ENCODE measurements around the gene HINT3. TPM values are rescaled to one million over a fixed set of nuclear protein-coding genes. Genes with fewer than 3 reads are reported as not detected.
"Not testable (repeated sequence)": the region's sequence is repeated elsewhere in the genome, so short reads cannot be mapped to it uniquely, and the experiment has no call there.

Gene HINT3
- total and polyA plus RNA-seq, 2 of the 13 experiments (the other 11 are each of a cell fraction or from before 2014, with no cell fraction given), result 3.1 to 22.8 TPM

DNA sequence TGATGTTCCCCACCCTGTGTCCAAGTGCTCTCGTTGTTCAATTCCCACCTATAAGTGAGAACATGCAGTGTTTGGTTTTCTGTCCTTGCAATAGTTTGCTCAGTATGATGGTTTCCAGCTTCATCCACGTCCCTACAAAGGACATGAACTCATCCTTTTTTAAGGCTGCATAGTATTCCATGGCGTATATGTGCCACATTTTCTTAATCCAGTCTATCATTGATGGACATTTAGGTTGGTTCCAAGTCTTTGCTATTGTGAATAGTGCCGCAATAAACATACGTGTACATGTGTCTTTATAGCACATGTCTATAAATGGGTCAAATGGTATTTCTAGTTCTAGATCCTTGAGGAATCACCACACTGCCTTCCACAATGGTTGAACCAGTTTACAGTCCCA is 21.1 kb upstream of the HINT3 start:
- H3K27ac ChIP-seq (ENCODE audit: extremely low read length, insufficient read depth, low read length); in situ Hi-C loops (cut with HindIII; ENCODE audit: extremely low pct_ligation_motif_present, low pct_unique_long_range_greater_than_20kb); H3K4me2 ChIP-seq (ENCODE audit: low read depth, low read length); H4K20me1 ChIP-seq (ENCODE audit: insufficient read depth, low read length); H3K27me3 ChIP-seq (ENCODE audit: control insufficient read depth in 1 of 2, insufficient read depth in 2 of 2, low read length in 2 of 2); H3K4me3 ChIP-seq (replicated peaks in 1 of 3; ENCODE audit: insufficient read depth in 1 of 3, low read depth in 2 of 3, low read length in 3 of 3); FAIRE-seq; H2AFZ ChIP-seq (ENCODE audit: low read length); H3K9ac ChIP-seq (ENCODE audit: insufficient read depth, low read depth, low read length); H3K36me3 ChIP-seq (replicated peaks in 1 of 2; ENCODE audit: control insufficient read depth in 1 of 2, insufficient read depth in 2 of 2, low read length in 2 of 2); H3K9me3 ChIP-seq (ENCODE audit: low read length); intact Hi-C loops (cut with micrococcal nuclease; ENCODE audit: unreplicated experiment); DNase-seq (ENCODE audit: low spot score); ATAC-seq; POLR2A ChIA-PET; CTCF ChIA-PET (ENCODE audit: low intra/inter-chr PET ratio, low total read pairs); BruUV-seq (replicated peaks); H3K79me2 ChIP-seq (ENCODE audit: insufficient read depth, low read length): not testable (repeated sequence)
- H3K4me1 ChIP-seq (ENCODE audit: insufficient read depth, low read length), result peaks cover 12% of the 10 kb centered on the region
- 90% methylated on average over 5 of the region's 5 CpGs for WGBS (ENCODE audit: low lambda C conversion rate)
- TF ChIP-seq, protein P1, sequence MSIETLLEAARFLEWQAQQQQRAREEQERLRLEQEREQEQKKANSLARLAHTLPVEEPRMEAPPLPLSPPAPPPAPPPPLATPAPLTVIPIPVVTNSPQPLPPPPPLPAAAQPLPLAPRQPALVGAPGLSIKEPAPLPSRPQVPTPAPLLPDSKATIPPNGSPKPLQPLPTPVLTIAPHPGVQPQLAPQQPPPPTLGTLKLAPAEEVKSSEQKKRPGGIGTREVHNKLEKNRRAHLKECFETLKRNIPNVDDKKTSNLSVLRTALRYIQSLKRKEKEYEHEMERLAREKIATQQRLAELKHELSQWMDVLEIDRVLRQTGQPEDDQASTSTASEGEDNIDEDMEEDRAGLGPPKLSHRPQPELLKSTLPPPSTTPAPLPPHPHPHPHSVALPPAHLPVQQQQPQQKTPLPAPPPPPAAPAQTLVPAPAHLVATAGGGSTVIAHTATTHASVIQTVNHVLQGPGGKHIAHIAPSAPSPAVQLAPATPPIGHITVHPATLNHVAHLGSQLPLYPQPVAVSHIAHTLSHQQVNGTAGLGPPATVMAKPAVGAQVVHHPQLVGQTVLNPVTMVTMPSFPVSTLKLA (IDR thresholded peaks at IDR 0.05), result peak; percentile 7; the same call in 1 of the 2 replicates

DNA sequence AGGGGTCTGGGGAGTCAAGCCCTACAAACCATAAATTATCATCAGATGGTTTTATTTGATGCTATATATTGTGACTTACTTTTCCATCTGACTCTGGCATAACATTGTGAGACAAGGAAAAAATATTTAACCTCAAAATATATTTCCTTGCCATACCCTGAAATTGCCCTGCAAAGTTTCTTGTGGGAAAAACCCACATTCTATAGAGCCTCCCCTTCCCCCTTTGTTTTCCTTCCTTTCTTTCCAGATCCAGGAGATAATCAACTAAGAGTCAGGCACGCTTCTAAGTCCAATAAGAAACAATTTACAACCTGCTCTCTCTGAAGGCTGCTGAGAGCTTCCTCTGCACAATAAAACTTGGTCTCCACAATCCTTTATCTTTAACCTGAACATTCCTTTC is 17.5 kb upstream of the HINT3 start:
- WGBS (ENCODE audit: low lambda C conversion rate), result 85% methylated on average over 1 of the region's 1 CpG
- Histone ChIP-seq H4K20me1 (ENCODE audit: insufficient read depth, low read length) (no peaks in the 10 kb centered on the region), H3K4me2 (ENCODE audit: low read depth, low read length) (no peak overlapping the region), H3K9me3 (ENCODE audit: low read length) (no peaks in the 10 kb centered on the region), H3K36me3 (replicated peaks in 1 of 2; ENCODE audit: control insufficient read depth in 1 of 2, insufficient read depth in 2 of 2, low read length in 2 of 2) (no peaks in the 10 kb centered on the region), H3K9ac (ENCODE audit: insufficient read depth, low read depth, low read length) (no peak overlapping the region), H3K4me1 (ENCODE audit: insufficient read depth, low read length) (peaks cover 35% of the 10 kb centered on the region), H3K4me3 (replicated peaks in 1 of 3; ENCODE audit: insufficient read depth in 1 of 3, low read depth in 2 of 3, low read length in 3 of 3) (no peak overlapping the region), H3K27ac (ENCODE audit: extremely low read length, insufficient read depth, low read length) (no peak overlapping the region), H3K27me3 (ENCODE audit: control insufficient read depth in 1 of 2, insufficient read depth in 2 of 2, low read length in 2 of 2) (no peaks in the 10 kb centered on the region), H3K79me2 (ENCODE audit: insufficient read depth, low read length) (no peaks in the 10 kb centered on the region), H2AFZ (ENCODE audit: low read length) (no peak overlapping the region)
- BruUV-seq (replicated peaks), result no TSS peak
- POLR2A ChIA-PET, result no interaction called here
- CTCF ChIA-PET (ENCODE audit: low intra/inter-chr PET ratio, low total read pairs), result no interaction called here
- intact Hi-C loops (cut with micrococcal nuclease; ENCODE audit: unreplicated experiment) (no loop called here), in situ Hi-C loops (cut with HindIII; ENCODE audit: extremely low pct_ligation_motif_present, low pct_unique_long_range_greater_than_20kb) (no loop called here)
- FAIRE-seq (no peak), DNase-seq (ENCODE audit: low spot score) (no peak), ATAC-seq (no peak)
- TF ChIP-seq ARNT2 (CRISPR knock-in tag; IDR thresholded peaks at IDR 0.05; ENCODE audit: low read depth) (no peak), TCF7L2 (IDR thresholded peaks at IDR 0.05; ENCODE audit: low read depth, low read length) (no peak), PHF21A (CRISPR knock-in tag; IDR thresholded peaks at IDR 0.05) (no peak), ZNF207 (IDR thresholded peaks at IDR 0.05; ENCODE audit: borderline replicate concordance) (no peak), MIXL1 (CRISPR knock-in tag; IDR thresholded peaks at IDR 0.05) (no peak), NFIC (IDR thresholded peaks at IDR 0.05; ENCODE audit: low read length) (no peak), ZNF773 (CRISPR knock-in tag; IDR thresholded peaks at IDR 0.05; ENCODE audit: borderline replicate concordance) (no peak)
- TF ChIP-seq, protein P2, sequence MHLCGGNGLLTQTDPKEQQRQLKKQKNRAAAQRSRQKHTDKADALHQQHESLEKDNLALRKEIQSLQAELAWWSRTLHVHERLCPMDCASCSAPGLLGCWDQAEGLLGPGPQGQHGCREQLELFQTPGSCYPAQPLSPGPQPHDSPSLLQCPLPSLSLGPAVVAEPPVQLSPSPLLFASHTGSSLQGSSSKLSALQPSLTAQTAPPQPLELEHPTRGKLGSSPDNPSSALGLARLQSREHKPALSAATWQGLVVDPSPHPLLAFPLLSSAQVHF (CRISPR knock-in tag; IDR thresholded peaks at IDR 0.05), result no peak
